ENCODE results near the gene TENT4A. TPM values are rescaled to one million over a fixed set of nuclear protein-coding genes. Genes with fewer than 3 reads are reported as not detected.

The TENT4A gene
- total and polyA plus RNA-seq, 8 donors: 3.5 to 37.4 (median 15.8) TPM

GRCh38 chr5:6723122-6723815 is 10.0 kb downstream of the TENT4A start:
- Histone ChIP-seq H3K9me3 (no peaks in the 10 kb centered on the region), H3K27ac (peak overlapping the region in 1 of 5 donors; percentile 3), H3K4me1 (peaks cover 52 to 98% (median 73%) of the 10 kb centered on the region in 4 donors), H3K27me3 (no peaks in the 10 kb centered on the region), H3K36me3 (peaks cover 4 to 23% (median 6%) of the 10 kb centered on the region in 4 donors), H3K4me3 (no peak overlapping the region)
- TF ChIP-seq EP300 (IDR thresholded peaks at IDR 0.05) (no peak), POLR2AphosphoS5 (IDR thresholded peaks at IDR 0.05) (no peak), POLR2A (IDR thresholded peaks at IDR 0.05) (no peak), CTCF (IDR thresholded peaks at IDR 0.05) (no peak)
- intact Hi-C loops (cut with DNase I; ENCODE audit: low total_unique reads): no loop called here
- DNase-seq: no peak
- 33 to 53% (median 51%) methylated on average over 14 of the region's 14 CpGs for WGBS, 5 donors

- peaks cover 4 to 18% (median 6%) of the 10 kb centered on the region in 4 donors for H3K36me3 ChIP-seq
- H3K27me3 ChIP-seq: no peaks in the 10 kb centered on the region
- WGBS, 5 donors: 85 to 92% (median 89%) methylated on average over 12 of the region's 12 CpGs
- H3K4me1 ChIP-seq: peaks cover 55 to 98% (median 74%) of the 10 kb centered on the region in 4 donors
- intact Hi-C loops (cut with DNase I; ENCODE audit: low total_unique reads): no loop called here
- H3K4me3 ChIP-seq: no peak overlapping the region
- no peak for DNase-seq
- peak overlapping the region in 1 of 5 donors; percentile 3 for H3K27ac ChIP-seq
- TF ChIP-seq EP300 (IDR thresholded peaks at IDR 0.05) (no peak), CTCF (IDR thresholded peaks at IDR 0.05) (no peak), POLR2A (IDR thresholded peaks at IDR 0.05) (no peak)
- H3K9me3 ChIP-seq: no peaks in the 10 kb centered on the region
Measured at GRCh38 chr5:6723816-6724300, 10.6 kb downstream of the TENT4A start.

- no peak overlapping the region for H3K27ac ChIP-seq
- H3K9me3 ChIP-seq: no peaks in the 10 kb centered on the region
- DNase-seq: no peak
- H3K36me3 ChIP-seq: peaks cover 4 to 18% (median 6%) of the 10 kb centered on the region in 4 donors
- no peaks in the 10 kb centered on the region for H3K27me3 ChIP-seq
- intact Hi-C loops (cut with DNase I; ENCODE audit: low total_unique reads): no loop called here
- TF ChIP-seq EP300 (IDR thresholded peaks at IDR 0.05) (no peak), POLR2A (IDR thresholded peaks at IDR 0.05) (no peak), POLR2AphosphoS5 (IDR thresholded peaks at IDR 0.05) (no peak), CTCF (IDR thresholded peaks at IDR 0.05) (no peak)
- H3K4me1 ChIP-seq: peaks cover 56 to 98% (median 76%) of the 10 kb centered on the region in 4 donors
- WGBS, 5 donors: 87 to 94% (median 91%) methylated on average over 8 of the region's 8 CpGs
- H3K4me3 ChIP-seq: no peak overlapping the region
Measured at GRCh38 chr5:6724321-6724929, 11.2 kb downstream of the TENT4A start.

GRCh38 chr5:6725421-6725820 is 12.2 kb downstream of the TENT4A start:
- Histone ChIP-seq H3K4me3 (no peak overlapping the region), H3K9me3 (no peaks in the 10 kb centered on the region), H3K27ac (no peak overlapping the region), H3K27me3 (no peaks in the 10 kb centered on the region), H3K4me1 (peaks cover 57 to 98% (median 77%) of the 10 kb centered on the region in 4 donors), H3K36me3 (peaks cover 4 to 18% (median 6%) of the 10 kb centered on the region in 4 donors)
- intact Hi-C loops (cut with DNase I; ENCODE audit: low total_unique reads): no loop called here
- WGBS, 5 donors: 72 to 86% (median 84%) methylated on average over 4 of the region's 4 CpGs
- TF ChIP-seq POLR2A (IDR thresholded peaks at IDR 0.05) (no peak), CTCF (IDR thresholded peaks at IDR 0.05) (no peak), EP300 (IDR thresholded peaks at IDR 0.05) (no peak), POLR2AphosphoS5 (IDR thresholded peaks at IDR 0.05) (no peak)
- no peak for DNase-seq

Measured in stomach (tissue), 9 donors.